ENCODE data around the gene GABRB1.
A peak's percentile ranks its signal among the peaks of the same experiment; 100 is the strongest.

GABRB1 gene

GRCh38 chr4:47386561-47387235 is 355.3 kb downstream of the GABRB1 start:
- no peak for DNase-seq (ENCODE audit: low read depth)

GRCh38 chr4:47390428-47391125 is 359.2 kb downstream of the GABRB1 start:
- no peak for DNase-seq (ENCODE audit: low read depth)

- DNase-seq (ENCODE audit: low read depth): no peak
Observed at GRCh38 chr4:47391256-47391655, 359.9 kb downstream of the GABRB1 start.

GRCh38 chr4:47406408-47406807 is 375.0 kb downstream of the GABRB1 start:
- DNase-seq (ENCODE audit: low read depth): no peak

GRCh38 chr4:47410271-47410670 is 378.9 kb downstream of the GABRB1 start:
- no peak for DNase-seq (ENCODE audit: low read depth)

- no peak for DNase-seq (ENCODE audit: low read depth)
Observed at GRCh38 chr4:47413521-47413920, 382.2 kb downstream of the GABRB1 start.

GRCh38 chr4:47415719-47416118 is 384.4 kb downstream of the GABRB1 start:
- no peak for DNase-seq (ENCODE audit: low read depth)

- DNase-seq (ENCODE audit: low read depth): no peak
Observed at GRCh38 chr4:47418147-47418546, 386.8 kb downstream of the GABRB1 start.

- no peak for DNase-seq (ENCODE audit: low read depth)
Observed at GRCh38 chr4:47419296-47419695, 387.9 kb downstream of the GABRB1 start.

- DNase-seq (ENCODE audit: low read depth): no peak
Observed at GRCh38 chr4:47425628-47426027, 394.3 kb downstream of the GABRB1 start.

GRCh38 chr4:47427935-47428334 is 396.6 kb downstream of the GABRB1 start:
- DNase-seq (ENCODE audit: low read depth): no peak

GRCh38 chr4:47432749-47433148 is 401.4 kb downstream of the GABRB1 start:
- no peak for DNase-seq (ENCODE audit: low read depth)

- DNase-seq (ENCODE audit: low read depth): no peak
Observed at GRCh38 chr4:47434931-47435330, 403.6 kb downstream of the GABRB1 start.

- no peak for DNase-seq (ENCODE audit: low read depth)
Observed at GRCh38 chr4:47442980-47443379, 411.6 kb downstream of the GABRB1 start.

- DNase-seq (ENCODE audit: low read depth): no peak
Observed at GRCh38 chr4:47444031-47444430, 412.7 kb downstream of the GABRB1 start.

GRCh38 chr4:47451657-47452056 is 420.3 kb downstream of the GABRB1 start:
- peak; percentile 26 for DNase-seq (ENCODE audit: low read depth)

GRCh38 chr4:47462799-47463234 is 431.4 kb downstream of the GABRB1 start:
- DNase-seq (ENCODE audit: low read depth): no peak

GRCh38 chr4:47463235-47463956 is 432.0 kb downstream of the GABRB1 start, which contains the start of gene COMMD8:
Gene COMMD8 (minus strand): TSS chr4:47463702. CDS start chr4:47463651, 51 bp downstream.
- peak; percentile 91 for DNase-seq (ENCODE audit: low read depth)

- DNase-seq (ENCODE audit: low read depth): no peak
Observed at GRCh38 chr4:47465004-47465403, 433.6 kb downstream of the GABRB1 start.

GRCh38 chr4:47466056-47466785 is 434.9 kb downstream of the GABRB1 start:
- no peak for DNase-seq (ENCODE audit: low read depth)

GRCh38 chr4:47468706-47469365 is 437.5 kb downstream of the GABRB1 start:
- DNase-seq (ENCODE audit: low read depth): no peak

GRCh38 chr4:47469951-47470350 is 438.6 kb downstream of the GABRB1 start:
- DNase-seq (ENCODE audit: low read depth): no peak
